ENCODE data around the gene TFAP2B.

Gene TFAP2B

DNA sequence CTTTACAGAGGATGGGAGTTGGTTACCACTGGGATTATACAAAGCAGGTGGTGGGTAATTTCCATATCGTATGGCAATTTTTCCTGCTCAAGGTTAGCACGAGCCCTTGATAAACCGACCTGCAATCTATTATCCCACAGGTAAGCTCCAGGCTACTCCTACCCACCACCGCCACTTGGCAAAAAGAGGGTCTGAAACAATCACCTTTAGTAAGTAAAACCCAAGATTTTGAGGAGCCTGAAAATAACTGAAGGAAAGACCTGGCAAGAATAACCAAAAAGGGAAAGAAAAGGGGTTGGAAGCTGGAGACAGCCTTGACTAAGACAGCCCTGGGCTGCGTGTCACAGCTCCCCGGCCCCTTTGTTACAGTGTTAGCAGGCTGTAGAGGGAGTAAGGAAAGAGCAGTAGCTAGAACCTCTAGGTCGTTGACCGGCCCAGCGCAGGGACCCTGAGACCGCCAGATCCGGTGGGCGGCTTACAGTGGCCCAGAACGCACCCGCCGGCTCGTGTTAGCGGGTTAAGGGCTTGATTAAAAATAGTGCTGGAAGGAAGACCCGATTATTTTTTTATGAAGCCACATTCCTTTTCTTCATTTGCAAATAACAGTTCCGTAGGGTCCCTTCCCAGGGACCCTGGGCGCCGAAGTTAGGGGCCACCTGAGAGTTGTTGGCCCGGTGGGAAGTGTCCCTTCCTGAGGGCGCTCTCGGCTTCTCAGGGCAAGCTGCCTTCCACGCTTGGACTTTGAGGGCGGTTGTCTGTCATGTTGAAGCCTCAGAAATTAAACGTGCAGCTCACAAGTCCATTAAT, 30.5 kb downstream of the TFAP2B start:
- DNase-seq (ENCODE audit: low read depth): no peak

DNA sequence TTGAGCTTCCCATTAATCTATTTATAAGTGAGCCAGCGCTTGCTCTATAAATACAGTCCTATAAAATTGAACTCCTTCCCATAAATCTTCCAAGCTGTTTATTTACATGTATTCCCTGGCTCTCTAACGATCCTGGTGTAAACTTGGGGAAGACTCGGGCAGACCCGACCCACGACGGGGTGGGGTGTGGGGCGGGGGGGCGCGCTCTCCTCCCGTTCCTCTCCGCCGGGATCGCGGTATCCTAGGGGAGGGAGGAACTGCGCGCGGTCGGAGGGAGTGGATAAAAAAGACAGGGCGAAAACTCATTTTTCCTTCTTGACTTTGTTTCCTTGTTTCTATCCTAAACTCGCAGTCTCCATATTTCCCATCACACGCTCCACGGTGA, 31.1 kb downstream of the TFAP2B start:
- DNase-seq (ENCODE audit: low read depth): no peak

DNA sequence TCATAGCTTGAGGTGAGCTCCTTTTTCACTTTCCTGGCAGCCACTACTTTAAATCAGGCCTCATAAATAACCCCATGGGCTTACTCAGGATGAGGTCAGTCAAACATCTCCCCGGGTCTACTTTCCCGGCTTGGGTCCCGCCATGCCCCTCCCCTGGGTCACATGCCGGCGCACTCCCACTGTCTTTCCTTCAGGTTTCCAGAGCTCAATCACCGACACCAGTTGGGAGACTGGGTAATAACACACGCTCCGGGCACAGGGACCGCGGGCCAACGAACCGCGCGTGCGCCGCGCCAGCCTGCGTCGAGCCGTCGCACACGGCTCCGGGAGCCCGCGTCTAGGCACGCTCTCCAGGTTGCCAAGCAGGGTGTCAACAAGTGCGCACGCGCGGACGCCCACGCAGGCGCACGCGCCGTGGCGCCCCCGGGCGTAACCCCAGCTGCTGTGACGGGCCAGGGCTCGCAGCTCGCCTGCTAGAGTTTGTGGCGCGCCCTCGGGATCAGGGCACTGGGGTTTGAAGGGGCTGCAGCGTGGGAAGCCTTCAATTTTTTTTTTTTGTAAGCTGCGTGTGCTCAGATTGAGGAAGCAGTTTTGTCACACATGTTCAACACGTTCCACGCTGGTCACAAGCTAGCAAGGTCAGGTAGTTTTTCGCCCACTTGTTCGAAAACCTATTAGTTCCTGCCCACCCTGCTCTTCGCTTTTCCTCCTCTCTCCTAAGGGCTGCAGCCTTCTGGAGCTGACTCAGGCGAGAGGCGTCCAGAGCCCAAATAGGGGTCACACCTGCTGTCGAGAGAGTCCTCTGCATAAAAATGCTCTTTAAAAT, 31.8 kb downstream of the TFAP2B start:
- DNase-seq (ENCODE audit: low read depth): no peak

DNA sequence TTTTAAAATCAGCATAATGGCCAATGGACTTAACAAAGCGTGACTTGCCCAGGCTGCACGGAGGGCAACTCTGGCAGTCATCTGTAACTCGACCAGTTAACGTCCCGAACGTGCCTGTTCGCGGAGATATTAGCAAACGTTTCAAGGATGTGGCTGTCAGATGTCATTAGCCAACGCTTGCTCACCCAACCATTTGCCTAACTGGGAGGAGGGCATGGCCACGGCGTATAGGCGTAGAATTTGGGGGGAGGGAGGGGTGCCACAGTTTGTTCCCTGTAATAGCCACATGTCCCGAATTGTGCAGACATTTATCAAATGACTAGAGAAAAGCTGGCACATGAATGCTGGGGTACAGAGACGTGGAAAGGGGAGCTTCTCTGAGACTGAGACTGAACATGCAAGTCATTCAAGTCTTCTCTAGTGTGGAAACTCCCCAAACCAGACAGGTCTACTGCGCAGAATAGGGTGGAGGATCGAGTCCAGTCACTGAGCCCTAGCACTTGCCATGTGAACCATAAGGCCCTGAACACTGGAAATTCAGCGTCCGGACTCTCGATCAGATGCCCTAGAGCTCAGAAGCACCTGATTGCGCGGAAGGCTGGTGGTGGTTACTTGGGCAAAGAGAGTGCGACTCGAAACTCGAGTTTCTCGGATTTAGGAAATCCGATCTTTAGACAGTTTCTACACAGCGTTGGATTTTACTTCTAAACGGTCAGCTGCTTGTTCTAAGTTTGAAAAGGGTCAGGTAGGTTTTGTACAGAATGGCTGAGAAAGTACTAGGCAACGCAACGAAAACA, 32.6 kb downstream of the TFAP2B start:
- DNase-seq (ENCODE audit: low read depth): no peak

DNA sequence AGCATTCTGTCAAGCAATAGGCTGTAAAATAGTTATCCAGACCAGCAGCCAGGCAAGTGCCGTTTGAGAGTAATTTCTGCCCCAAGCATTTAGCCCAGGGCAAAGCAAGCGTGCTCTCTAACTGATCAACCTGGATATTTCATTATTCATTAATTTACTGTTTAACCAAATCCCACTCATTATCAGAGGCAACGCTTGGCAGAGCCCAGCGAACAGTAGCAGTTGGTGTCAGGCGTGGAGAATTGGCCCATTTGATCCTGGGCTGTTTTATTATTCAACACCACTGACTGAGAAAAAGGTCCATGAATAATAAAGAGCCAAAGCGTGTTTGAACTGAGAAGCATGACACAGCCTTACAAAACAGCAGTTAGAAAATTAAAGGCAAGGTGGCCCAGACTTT, 35.3 kb downstream of the TFAP2B start:
- DNase-seq (ENCODE audit: low read depth): no peak

DNA sequence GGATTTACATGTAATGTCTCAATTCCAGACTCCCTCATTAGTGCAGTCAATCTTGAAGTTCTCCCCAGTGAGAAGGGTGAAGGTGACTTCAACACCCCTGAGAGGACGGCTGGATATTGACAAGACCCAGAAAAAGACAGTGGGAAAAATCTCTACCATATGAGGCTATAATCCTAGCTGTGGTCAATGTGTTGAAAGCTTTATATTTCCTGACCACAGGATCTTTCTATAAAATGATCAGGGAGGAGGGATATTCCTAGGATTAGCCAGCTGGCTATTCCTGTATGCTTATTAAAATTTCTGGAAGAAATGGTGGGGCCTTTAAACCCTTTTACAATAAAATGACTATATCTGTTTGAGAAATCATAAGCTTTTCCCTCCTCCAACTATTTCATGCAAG, 43.0 kb downstream of the TFAP2B start:
- no peak for DNase-seq (ENCODE audit: low read depth)

DNA sequence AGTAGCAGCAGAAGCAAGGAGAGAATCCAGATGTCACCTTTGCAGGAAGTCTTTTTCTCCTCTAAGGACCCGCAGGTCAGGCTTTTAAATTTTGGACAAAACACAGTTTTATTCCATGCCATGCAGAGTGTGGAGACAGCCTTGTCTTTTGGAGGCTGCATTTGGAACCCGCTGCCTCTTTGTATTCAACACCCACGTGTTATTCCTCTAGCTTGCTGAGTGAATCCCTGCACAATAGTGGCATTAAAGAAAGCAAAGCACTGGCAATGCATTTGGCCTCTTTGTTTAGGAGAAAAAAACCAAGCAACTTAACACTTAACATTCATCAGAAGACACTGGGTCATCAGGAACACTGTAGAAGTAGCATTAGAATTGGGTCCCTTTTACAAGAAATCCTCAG, 43.5 kb downstream of the TFAP2B start:
- DNase-seq (ENCODE audit: low read depth): no peak

DNA sequence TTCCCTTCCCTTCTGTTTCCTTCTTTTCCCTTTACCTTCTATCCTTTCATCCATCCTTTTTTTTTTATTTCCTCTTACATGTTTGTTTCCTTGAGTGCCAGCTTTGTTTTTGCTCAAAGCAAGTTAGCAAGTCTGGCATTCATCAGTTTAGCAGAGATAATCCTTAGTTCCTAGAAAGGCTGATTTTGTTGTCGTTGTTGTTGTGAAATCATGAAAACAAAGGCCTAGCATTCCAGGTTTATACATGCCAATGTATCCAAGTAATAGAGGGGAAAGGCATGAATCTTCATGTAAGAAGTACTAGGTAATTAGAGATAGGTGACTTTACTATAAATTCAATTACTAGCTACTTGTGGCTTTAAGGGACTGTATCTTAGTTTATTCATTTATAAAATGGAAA, 45.9 kb downstream of the TFAP2B start:
- DNase-seq (ENCODE audit: low read depth): no peak

DNA sequence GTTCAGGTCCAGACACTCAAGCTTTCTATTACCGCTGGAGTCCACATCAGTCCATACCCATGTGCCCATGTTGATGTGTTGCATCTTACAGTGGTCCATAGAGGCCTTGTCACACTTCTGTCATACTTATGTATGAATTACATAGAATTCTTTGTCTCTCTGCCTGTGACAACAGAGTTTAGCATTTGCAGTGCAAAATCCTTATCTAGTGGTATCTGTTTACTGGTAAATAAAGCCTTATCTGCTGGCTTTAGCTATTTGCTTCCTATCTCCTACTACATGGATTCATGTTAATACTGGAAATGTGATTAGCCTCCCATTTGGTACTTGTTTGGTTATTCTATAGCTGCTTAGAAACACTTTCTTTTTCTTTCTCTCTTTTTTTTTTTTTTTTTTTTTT, 49.8 kb downstream of the TFAP2B start:
- no peak for DNase-seq (ENCODE audit: low read depth)

DNA sequence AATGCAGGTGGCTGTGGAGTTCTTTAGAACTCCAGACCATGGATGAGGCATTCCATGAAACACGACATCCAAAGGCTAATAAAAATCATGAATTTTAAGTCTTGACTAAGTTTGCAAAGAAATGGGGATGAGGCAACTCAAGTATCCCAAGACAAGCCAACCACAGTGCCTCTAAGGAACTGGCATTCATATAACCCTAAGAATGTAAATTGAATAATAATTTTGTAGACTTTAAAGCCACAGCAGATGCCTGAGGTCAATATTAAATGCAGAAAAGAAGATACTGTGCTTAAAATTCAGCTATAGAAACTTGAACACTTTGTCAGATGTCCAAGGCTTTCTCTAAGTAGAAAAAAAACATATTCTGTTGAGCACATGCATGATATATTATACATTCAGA, 54.5 kb downstream of the TFAP2B start:
- DNase-seq (ENCODE audit: low read depth): no peak

DNA sequence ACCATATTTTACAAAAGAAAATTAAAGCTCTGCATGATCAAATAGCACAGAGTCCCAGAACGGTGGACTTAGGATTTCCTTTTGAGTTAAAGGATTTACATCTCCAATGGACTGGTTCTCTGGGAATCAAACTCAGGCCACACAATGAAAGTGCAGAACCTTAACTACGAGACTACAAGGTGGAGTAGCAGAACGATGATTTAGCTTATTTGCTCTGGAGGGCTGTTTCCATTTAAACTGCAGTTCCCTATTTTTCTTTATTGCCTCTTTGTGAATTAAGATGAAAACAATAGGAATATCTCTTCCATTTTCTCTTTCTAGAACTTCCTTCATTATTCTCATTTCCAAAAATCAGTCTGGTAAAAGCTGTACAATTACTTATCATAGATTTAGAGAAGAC, 65.7 kb downstream of the TFAP2B start:
- no peak for DNase-seq (ENCODE audit: low read depth)

DNA sequence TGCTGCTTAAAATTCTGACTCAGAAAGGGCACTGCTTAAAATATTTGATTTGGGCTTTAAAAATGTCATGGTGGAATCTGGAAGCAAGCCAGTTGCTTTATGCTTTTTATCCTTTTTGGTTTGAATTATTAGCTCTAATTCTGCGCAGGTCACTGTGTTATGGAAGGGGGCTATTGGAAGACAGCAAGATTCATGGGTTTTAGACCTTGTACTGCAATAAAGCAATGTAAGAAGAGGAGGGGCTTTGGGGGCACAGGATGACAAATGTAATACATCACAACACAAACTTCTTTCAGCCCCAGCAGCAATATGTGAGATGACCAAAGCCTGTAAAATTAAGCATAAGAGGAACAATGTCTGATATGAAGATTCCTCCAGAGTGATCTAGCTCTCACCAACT, 68.4 kb downstream of the TFAP2B start:
- no peak for DNase-seq (ENCODE audit: low read depth)

DNA sequence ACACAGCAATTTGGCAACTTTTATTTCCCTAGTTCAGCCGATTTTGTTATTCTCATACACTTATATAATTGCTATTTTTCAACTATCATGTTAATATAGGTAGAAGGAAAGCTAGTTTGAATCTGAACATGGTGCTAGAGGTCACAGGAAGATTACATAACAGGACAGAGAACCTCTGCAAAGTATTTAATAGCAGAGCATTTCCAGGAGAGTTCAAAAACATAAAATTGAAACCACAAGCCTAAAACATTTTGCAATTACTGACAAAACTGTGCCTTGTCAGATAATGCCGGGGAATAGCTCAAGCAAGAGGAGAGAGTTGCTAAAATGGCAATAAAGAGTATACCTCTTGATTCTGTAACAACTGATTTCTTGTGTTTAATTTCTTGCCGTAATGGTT, 70.8 kb downstream of the TFAP2B start:
- no peak for DNase-seq (ENCODE audit: low read depth)

DNA sequence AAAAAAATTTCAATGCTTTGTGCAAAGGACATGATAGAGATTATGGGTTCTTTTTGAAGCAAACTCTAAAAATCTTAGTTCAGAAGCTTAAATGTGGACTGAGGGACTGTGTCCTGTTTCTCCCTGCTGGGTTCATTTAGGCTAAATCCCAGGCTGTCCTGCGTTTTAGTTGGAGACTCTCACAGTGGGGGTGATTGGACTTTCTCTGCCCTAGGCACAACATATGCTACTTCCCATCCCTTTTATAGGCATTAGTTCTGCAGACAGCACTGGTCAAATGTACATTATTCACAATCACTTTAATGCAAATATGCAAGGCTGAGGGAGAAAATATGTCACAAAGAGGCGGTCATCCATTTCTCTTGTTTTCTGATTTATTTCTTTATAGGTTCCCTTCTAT, 71.3 kb downstream of the TFAP2B start:
- no peak for DNase-seq (ENCODE audit: low read depth)

DNA sequence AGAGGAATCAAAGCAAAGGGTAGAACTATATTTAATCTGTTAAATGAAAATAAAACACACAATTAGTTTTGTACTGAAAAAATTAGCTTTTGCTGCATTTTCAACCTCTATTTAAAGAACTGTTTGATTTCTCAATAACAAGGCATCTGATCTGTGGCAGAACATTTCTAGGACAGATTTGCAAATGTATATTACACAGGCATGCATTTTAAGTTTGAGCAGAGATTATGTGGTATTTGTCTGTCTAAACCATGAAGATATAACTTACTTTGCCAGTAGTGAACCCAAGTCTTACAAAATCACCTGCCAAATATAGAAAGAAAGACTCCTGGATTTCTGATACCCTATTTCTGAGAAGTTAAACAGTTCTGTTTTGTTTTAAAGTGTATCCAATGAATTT, 71.9 kb downstream of the TFAP2B start:
- no peak for DNase-seq (ENCODE audit: low read depth)

DNA sequence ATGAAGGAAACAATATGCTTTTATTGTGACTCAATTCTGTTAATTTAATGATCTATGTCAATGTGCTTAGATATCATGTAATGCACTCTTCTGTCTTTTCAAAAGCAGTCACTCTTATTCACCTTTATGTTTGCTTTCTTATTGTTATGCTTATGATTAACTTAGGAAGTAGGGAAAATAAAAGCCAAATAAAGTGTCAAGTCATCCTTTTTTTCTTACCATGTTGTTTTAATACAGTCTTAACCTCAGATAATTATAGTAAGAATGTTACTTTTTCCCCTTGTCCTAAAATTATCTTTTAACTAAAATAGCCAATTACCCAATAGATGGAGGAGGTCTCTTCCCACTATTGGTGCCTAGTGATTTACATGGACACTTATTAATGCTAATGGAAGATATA, 72.6 kb downstream of the TFAP2B start:
- DNase-seq (ENCODE audit: low read depth): no peak

Data from stimulated activated CD8-positive, alpha-beta memory T cell treated with anti-CD3 and anti-CD28 coated beads, Interleukin-12 subunit alpha, Interleukin-12 subunit beta, amount 100 ng/mL, for 1 hour (primary cell).